Left ventricle myocardium inferior (tissue), 1 donor: ENCODE results near the gene WSB1. TPM values are rescaled to one million over a fixed set of nuclear protein-coding genes. Genes with fewer than 3 reads are reported as not detected.

Experiments used
- DNase-seq: peaks from one replicate; pipeline ENCODE4 v3.0.0-alpha.2; 2020
- H3K27ac ChIP-seq: fragments of 200-600 bp; replicated peaks from 2 replicates; pipeline ENCODE4 v1.8.0; 2021
- H3K27me3 ChIP-seq: fragments of 200-600 bp; 2 replicates; pipeline ENCODE4 v1.8.0; 2021; ENCODE audit warnings: low read depth
- H3K36me3 ChIP-seq: fragments of 200-600 bp; 2 replicates; pipeline ENCODE4 v1.8.0; 2021
- H3K4me1 ChIP-seq: fragments of 200-600 bp; 2 replicates; pipeline ENCODE4 v1.8.0; 2021
- H3K4me3 ChIP-seq: fragments of 200-600 bp; 2 replicates; pipeline ENCODE4 v1.8.0; 2021; ENCODE audit warnings: mild to moderate bottlenecking, moderate library complexity
- H3K9me3 ChIP-seq: fragments of 200-600 bp; replicated peaks from 2 replicates; pipeline ENCODE4 v1.8.0; 2021
- intact Hi-C: fragments of 100-400 bp; cut with micrococcal nuclease; formaldehyde crosslinking; loops from one replicate; pipeline ENCODE4 v1.11.0; 2022
- total RNA-seq: library from RNA; stranded (reverse); fragmentation: NEBNext Ultra II Directional; extraction: Animal tissue kit (Norgen Biotek cat#: 25700); gene quantifications from one replicate; pipeline ENCODE4 v1.2.1, GENCODE V29; 2021
- TF ChIP-seq, protein P1 (sequence below): fragments of 200-600 bp; IDR thresholded peaks from 2 replicates; pipeline ENCODE4 v1.8.0; 2021; ENCODE audit warnings: antibody characterized with exemption, mild to moderate bottlenecking, borderline replicate concordance
- donor health status: DM: no; HTN: yes; CAD: no; lungs with severe emphysema.

The WSB1 gene
- total RNA-seq, 1 donor from 2014 or later: 53.3 TPM

DNA sequence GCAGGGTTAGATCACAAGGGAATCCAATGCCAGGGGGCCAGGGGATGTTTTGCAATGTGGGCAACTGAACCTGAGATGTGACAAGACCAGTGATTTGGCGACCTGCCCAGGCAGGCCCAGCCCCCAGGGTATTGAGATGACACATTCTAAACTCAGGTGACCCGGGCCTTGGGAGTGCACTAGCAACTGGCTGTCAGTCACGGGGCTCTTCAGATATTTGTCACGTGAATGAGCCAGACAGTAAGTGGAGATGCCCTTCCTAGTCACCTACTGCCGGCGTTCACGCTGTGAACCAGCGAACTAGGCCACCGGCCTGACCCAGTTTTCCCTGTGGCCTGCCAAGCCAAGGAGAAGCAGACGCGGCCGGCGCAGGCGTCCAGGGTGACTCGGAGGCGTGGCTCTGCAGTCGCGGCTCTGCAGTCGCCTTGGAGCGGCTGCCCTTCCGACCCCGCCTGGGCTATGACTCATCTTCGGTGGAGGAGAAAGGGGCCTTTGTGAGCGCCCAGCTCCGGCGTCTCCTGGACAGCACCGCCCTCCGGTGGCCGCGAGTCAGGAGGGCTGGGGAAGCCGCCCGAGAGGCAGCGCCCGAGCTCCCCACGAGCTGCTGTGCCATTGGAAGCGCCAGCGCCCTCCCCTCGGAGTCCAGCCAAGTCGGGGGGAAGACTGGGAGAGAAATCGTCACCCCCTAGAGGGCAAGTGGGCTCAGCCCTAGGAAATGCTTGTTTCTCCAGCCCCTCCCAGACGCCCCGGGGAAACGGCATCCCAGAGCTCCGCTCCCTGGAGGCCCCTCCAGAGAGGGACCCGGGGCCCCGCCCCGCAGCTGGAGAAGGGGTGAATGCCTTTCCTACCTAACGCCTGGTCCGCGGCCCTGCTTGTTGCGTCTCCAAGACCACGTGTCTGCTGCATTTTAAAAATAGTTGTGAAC, 38.8 kb downstream of the WSB1 start:
- no peaks in the 10 kb centered on the region for H3K9me3 ChIP-seq
- no peaks in the 10 kb centered on the region for H3K27me3 ChIP-seq
- no peaks in the 10 kb centered on the region for H3K36me3 ChIP-seq
- peaks cover 24% of the 10 kb centered on the region for H3K4me1 ChIP-seq
- intact Hi-C loops: loop anchor here (5.0 kb wide), 1 partner anchor 85 kb away; no protein-coding TSS in a partner anchor
- peak; percentile 98 for DNase-seq
- peak overlapping the region; percentile 97 for H3K27ac ChIP-seq
- TF ChIP-seq, protein P1, sequence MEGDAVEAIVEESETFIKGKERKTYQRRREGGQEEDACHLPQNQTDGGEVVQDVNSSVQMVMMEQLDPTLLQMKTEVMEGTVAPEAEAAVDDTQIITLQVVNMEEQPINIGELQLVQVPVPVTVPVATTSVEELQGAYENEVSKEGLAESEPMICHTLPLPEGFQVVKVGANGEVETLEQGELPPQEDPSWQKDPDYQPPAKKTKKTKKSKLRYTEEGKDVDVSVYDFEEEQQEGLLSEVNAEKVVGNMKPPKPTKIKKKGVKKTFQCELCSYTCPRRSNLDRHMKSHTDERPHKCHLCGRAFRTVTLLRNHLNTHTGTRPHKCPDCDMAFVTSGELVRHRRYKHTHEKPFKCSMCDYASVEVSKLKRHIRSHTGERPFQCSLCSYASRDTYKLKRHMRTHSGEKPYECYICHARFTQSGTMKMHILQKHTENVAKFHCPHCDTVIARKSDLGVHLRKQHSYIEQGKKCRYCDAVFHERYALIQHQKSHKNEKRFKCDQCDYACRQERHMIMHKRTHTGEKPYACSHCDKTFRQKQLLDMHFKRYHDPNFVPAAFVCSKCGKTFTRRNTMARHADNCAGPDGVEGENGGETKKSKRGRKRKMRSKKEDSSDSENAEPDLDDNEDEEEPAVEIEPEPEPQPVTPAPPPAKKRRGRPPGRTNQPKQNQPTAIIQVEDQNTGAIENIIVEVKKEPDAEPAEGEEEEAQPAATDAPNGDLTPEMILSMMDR: peak; percentile 96
- H3K4me3 ChIP-seq: peak overlapping the region; percentile 68

GRCh38 chr17:27333410-27333980, 39.6 kb downstream of the WSB1 start:
- no peak for DNase-seq
- intact Hi-C loops: loop anchor here (5.0 kb wide), 1 partner anchor 86 kb away; no protein-coding TSS in a partner anchor
- peak overlapping the region; percentile 68 for H3K4me3 ChIP-seq
- H3K4me1 ChIP-seq: peaks cover 24% of the 10 kb centered on the region
- no peaks in the 10 kb centered on the region for H3K9me3 ChIP-seq
- peak overlapping the region; percentile 97 for H3K27ac ChIP-seq
- TF ChIP-seq, protein P1: no peak
- no peaks in the 10 kb centered on the region for H3K27me3 ChIP-seq
- no peaks in the 10 kb centered on the region for H3K36me3 ChIP-seq

DNA sequence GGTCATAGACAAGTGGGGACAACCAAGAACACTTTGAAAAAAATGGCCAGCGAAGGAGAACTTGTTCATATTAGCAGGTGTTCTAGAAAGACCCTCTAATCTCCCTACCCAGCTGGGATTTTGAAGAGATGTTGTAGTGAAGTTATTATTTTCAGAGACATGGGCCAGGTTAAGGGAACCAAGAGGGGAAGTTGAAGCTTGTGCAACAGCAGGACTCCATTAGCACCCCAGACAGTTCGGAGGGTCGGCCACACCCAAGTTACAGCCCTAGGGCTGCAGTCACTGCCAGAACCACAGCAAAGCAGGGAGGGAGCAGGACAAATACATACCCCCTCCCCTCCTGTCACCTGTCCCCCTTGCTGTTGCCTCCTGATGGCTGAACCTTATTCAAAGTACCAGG, 42.3 kb downstream of the WSB1 start:
- TF ChIP-seq, protein P1: no peak
- H3K4me1 ChIP-seq: peaks cover 46% of the 10 kb centered on the region
- H3K36me3 ChIP-seq: no peaks in the 10 kb centered on the region
- H3K27ac ChIP-seq: no peak overlapping the region
- DNase-seq: no peak
- intact Hi-C loops: no loop called here
- no peaks in the 10 kb centered on the region for H3K27me3 ChIP-seq
- no peak overlapping the region for H3K4me3 ChIP-seq
- no peaks in the 10 kb centered on the region for H3K9me3 ChIP-seq

DNA sequence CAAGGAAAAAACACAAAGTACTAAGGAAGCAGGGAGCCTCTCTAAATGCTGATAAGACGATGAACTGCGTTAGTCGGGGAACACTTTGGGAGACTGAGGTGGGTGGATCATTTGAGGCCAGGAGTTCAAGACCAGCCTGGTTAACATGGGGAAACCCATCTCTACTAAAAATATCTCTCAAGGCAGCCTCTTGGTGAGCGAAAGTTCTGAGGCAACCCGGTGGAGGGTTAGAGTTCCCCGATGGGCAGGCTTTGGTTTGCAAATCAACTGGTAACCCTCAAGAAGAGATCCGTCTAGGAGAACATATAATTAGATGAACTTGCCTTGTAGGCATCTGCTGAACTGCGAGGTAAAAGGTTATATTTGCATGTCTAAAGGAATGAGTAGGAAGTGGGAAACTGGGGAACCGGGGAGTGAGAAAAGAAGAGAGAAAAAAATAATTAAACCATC, 44.6 kb downstream of the WSB1 start:
- Histone ChIP-seq H3K9me3 (no peaks in the 10 kb centered on the region), H3K36me3 (no peaks in the 10 kb centered on the region), H3K27me3 (no peaks in the 10 kb centered on the region), H3K27ac (no peak overlapping the region), H3K4me3 (no peak overlapping the region), H3K4me1 (peaks cover 42% of the 10 kb centered on the region)
- intact Hi-C loops: no loop called here
- TF ChIP-seq, protein P1: no peak
- DNase-seq: no peak

- intact Hi-C loops: no loop called here
- H3K27me3 ChIP-seq: no peaks in the 10 kb centered on the region
- no peak overlapping the region for H3K4me3 ChIP-seq
- H3K9me3 ChIP-seq: no peaks in the 10 kb centered on the region
- peaks cover 42% of the 10 kb centered on the region for H3K4me1 ChIP-seq
- no peak for DNase-seq
- no peak overlapping the region for H3K27ac ChIP-seq
- TF ChIP-seq, protein P1: no peak
- H3K36me3 ChIP-seq: no peaks in the 10 kb centered on the region
These were observed 45.4 kb downstream of the WSB1 start for GRCh38 chr17:27339198-27339835.
